B cell (primary cell): Measurements from ENCODE around the gene TRAF4. TPM values are rescaled to one million over a fixed set of nuclear protein-coding genes. Genes with fewer than 3 reads are reported as not detected.

Experiments used
- ATAC-seq: fragments of 200-7000 bp; cut with Tn5 transposase; one replicate; pipeline ENCODE4 v1.10.0; 2021; ENCODE audit warnings: low read depth, mild to moderate bottlenecking, moderate number of reproducible peaks, moderate library complexity
- CTCF ChIA-PET: fragments of 350-600 bp; sonication (Branson Sonifier 250); formaldehyde crosslinking; loops from one replicate; lab custom pipeline; 2021; ENCODE audit warnings: antibody characterized with exemption, inconsistent platforms; lab: Charles Lee
- POLR2A ChIA-PET: fragments of 350-600 bp; sonication (Branson Sonifier 250); formaldehyde crosslinking; loops from one replicate; lab custom pipeline; 2021; ENCODE audit warnings: antibody characterized with exemption; lab: Charles Lee
- DNase-seq: peaks from one replicate; pipeline ENCODE4 v3.0.0; 2013
- H2AFZ ChIP-seq: 2 replicates; pipeline ENCODE4 v1.6.1; 2012; ENCODE audit warnings: mild to moderate bottlenecking, low read depth, low read length; ENCODE audit not compliant: insufficient read depth, poor library complexity, severe bottlenecking
- H3K27ac ChIP-seq, 2 donors: 1 replicate in 1 of 2; 2 replicates in 1 of 2; pipeline ENCODE4 v1.5.1; 2012 to 2013; ENCODE audit warnings: low read length in 2 of 2, mild to moderate bottlenecking in 2 of 2, moderate library complexity in 1 of 2
- H3K27me3 ChIP-seq, 4 experiments: fragments of 200-600 bp in 1 of 4; sonication (generic) in 1 of 4; replicated peaks in 1 of 4; 1 replicate in 2 of 4; 2 replicates in 2 of 4; pipeline versions ENCODE4 v1.6.1 to v1.7.0; 2013 to 2016; ENCODE audit warnings: low read length in 3 of 4, mild to moderate bottlenecking in 2 of 4, mixed read lengths in 1 of 4, moderate library complexity in 1 of 4; ENCODE audit not compliant: insufficient read depth in 4 of 4, control insufficient read depth in 3 of 4; ENCODE audit errors: control extremely low read depth in 1 of 4
- H3K36me3 ChIP-seq, 2 experiments: replicated peaks in 1 of 2; 1 replicate in 1 of 2; 2 replicates in 1 of 2; pipeline versions ENCODE4 v1.6.1 to v1.7.1; 2013; ENCODE audit warnings: low read length in 1 of 2; ENCODE audit not compliant: insufficient read depth in 2 of 2, control insufficient read depth in 1 of 2; ENCODE audit errors: control extremely low read depth in 1 of 2, extremely low read depth in 1 of 2
- H3K4me1 ChIP-seq, 2 donors: fragments of 200-600 bp in 1 of 2; sonication (generic) in 1 of 2; 1 replicate in 1 of 2; 2 replicates in 1 of 2; pipeline versions ENCODE4 v1.5.1 to v1.6.1; 2013 to 2017; ENCODE audit warnings: low read length in 2 of 2; ENCODE audit not compliant: control insufficient read depth in 2 of 2, insufficient read depth in 2 of 2
- H3K4me2 ChIP-seq: replicated peaks from 2 replicates; pipeline ENCODE3; 2012; ENCODE audit warnings: mild to moderate bottlenecking, low read depth, low read length; ENCODE audit not compliant: poor library complexity, severe bottlenecking
- H3K4me3 ChIP-seq, 5 experiments: fragments of 200-600 bp in 1 of 5; sonication (generic) in 1 of 5; 1 replicate in 3 of 5; 2 replicates in 2 of 5; pipeline versions ENCODE4 v1.5.1 to v1.7.0; 2011 to 2016; ENCODE audit warnings: low read length in 4 of 5, mild to moderate bottlenecking in 4 of 5, low read depth in 2 of 5, control low read depth in 1 of 5, moderate library complexity in 1 of 5; ENCODE audit not compliant: insufficient read depth in 1 of 5; ENCODE audit errors: control extremely low read depth in 1 of 5, extremely low read depth in 1 of 5
- H3K79me2 ChIP-seq: fragments of 200-600 bp; sonication (generic); one replicate; pipeline ENCODE4 v1.6.0; 2016; ENCODE audit warnings: low read length; ENCODE audit not compliant: control insufficient read depth, insufficient read depth
- H3K9ac ChIP-seq: fragments of 200-600 bp; sonication (generic); 2 replicates; pipeline ENCODE4 v1.6.1; 2017; ENCODE audit warnings: mild to moderate bottlenecking, low read length, moderate library complexity
- H3K9me3 ChIP-seq, 3 donors: one replicate each; pipeline versions ENCODE4 v1.6.1 to v1.7.1; 2013; ENCODE audit warnings: low read length in 2 of 3; ENCODE audit not compliant: control insufficient read depth in 2 of 3, insufficient read depth in 1 of 3; ENCODE audit errors: control extremely low read depth in 1 of 3
- H4K20me1 ChIP-seq: 2 replicates; pipeline ENCODE4 v1.6.0; 2012; ENCODE audit warnings: mild to moderate bottlenecking, low read length; ENCODE audit not compliant: insufficient read depth, control insufficient read depth, poor library complexity, severe bottlenecking
- H3K27ac Mint-ChIP-seq: one replicate; pipeline ENCODE4 v1.8.0; 2021; ENCODE audit warnings: mixed read lengths
- H3K27me3 Mint-ChIP-seq: one replicate; pipeline ENCODE4 v1.8.0; 2021; ENCODE audit warnings: mixed read lengths
- H3K4me1 Mint-ChIP-seq: one replicate; pipeline ENCODE4 v1.8.0; 2021; ENCODE audit warnings: mixed read lengths
- H3K4me3 Mint-ChIP-seq: one replicate; pipeline ENCODE4 v1.8.0; 2021; ENCODE audit warnings: mixed read lengths
- H3K9me3 Mint-ChIP-seq: one replicate; pipeline ENCODE4 v1.8.0; 2022; ENCODE audit warnings: mixed read lengths; ENCODE audit not compliant: insufficient read depth
- CTCF ChIP-seq: fragments of 200-600 bp; IDR thresholded peaks from one replicate; pipeline ENCODE4 v1.8.0; 2022; ENCODE audit warnings: antibody characterized with exemption, mild to moderate bottlenecking
- EZH2 ChIP-seq: IDR thresholded peaks from 2 replicates; pipeline ENCODE4 v1.6.1; 2012; ENCODE audit warnings: borderline replicate concordance, low read depth, mild to moderate bottlenecking, moderate library complexity, low read length; ENCODE audit not compliant: insufficient read depth, poor library complexity, severe bottlenecking
- WGBS: methylation state at CpG from one replicate; pipeline ENCODE4 v1.1.5; 2013; ENCODE audit warnings: missing lambda C conversion rate; ENCODE audit not compliant: insufficient coverage; 5-methylcytosine and 5-hydroxymethylcytosine counted together
- intact Hi-C: fragments of 100-400 bp; cut with micrococcal nuclease; formaldehyde crosslinking; loops from one replicate; pipeline ENCODE4 v1.10.0; 2022
- polyA plus RNA-seq: library from polyadenylated mRNA; depleted of rRNA; stranded (reverse); fragments of >200 nt; gene quantifications from 2 replicates; pipeline ENCODE4 v1.2.3, GENCODE V29; 2012
- total RNA-seq, 2 donors: library from RNA; stranded (reverse); fragments of 120-200 nt in 1 of 2; gene quantifications; 1 replicate in 1 of 2; 2 replicates in 1 of 2; pipeline versions ENCODE4 v1.2.3 to v1.2.4, GENCODE V29; 2013 to 2022

Gene TRAF4
- total and polyA plus RNA-seq, 2 donors (not counting 1 experiment from before 2014, with no cell fraction given), result 226 to 683 TPM

- Histone ChIP-seq H3K27me3 (no peaks in the 10 kb centered on the region), H3K36me3 (peaks cover 7 to 44% of the 10 kb centered on the region in 2 experiments), H3K27ac (peak overlapping the region in 1 of 2 donors; percentile 13), H2AFZ (no peak overlapping the region), H3K9me3 (no peaks in the 10 kb centered on the region), H3K4me1 (peaks cover 0 to 8% of the 10 kb centered on the region in 2 donors), H3K4me2 (no peak overlapping the region), H4K20me1 (peaks cover 29% of the 10 kb centered on the region), H3K9ac (no peak overlapping the region), H3K79me2 (peaks cover 36% of the 10 kb centered on the region), H3K4me3 (no peak overlapping the region)
- no peak for TF ChIP-seq EZH2
- TF ChIP-seq CTCF, result no peak
- DNase-seq (peak; percentile 25), ATAC-seq (no peak)
- peaks cover 11% of the 10 kb centered on the region for H3K4me1 Mint-ChIP-seq
- no peak overlapping the region for H3K27ac Mint-ChIP-seq
- intact Hi-C loops, result no loop called here
- POLR2A ChIA-PET, result interaction anchor here (0.5 to 2.8 kb wide), 3 partner anchors 10 to 190 kb away, joined by 4 to 21 read pairs (median 4); partner anchors contain the start of gene TLCD1
- 35% methylated on average over 5 of the region's 9 CpGs for WGBS
- H3K9me3 Mint-ChIP-seq, result no peaks in the 10 kb centered on the region
- CTCF ChIA-PET, result interaction anchor here (0.6 to 7.6 kb wide), 11 partner anchors 11 to 192 kb away, joined by 3 to 137 read pairs (median 58); partner anchors contain the start of genes DHRS13, FLOT2, NEK8 and PHF12
- no peak overlapping the region for H3K4me3 Mint-ChIP-seq
- no peaks in the 10 kb centered on the region for H3K27me3 Mint-ChIP-seq
Observed at GRCh38 chr17:28760601-28761562, 17.1 kb downstream of the TRAF4 start.
